ENCODE results near the gene NOXA1. TPM values are rescaled to one million over a fixed set of nuclear protein-coding genes. Genes with fewer than 3 reads are reported as not detected.
"Not testable (repeated sequence)": the region's sequence is repeated elsewhere in the genome, so short reads cannot be mapped to it uniquely, and the experiment has no call there.

The NOXA1 gene
- polyA plus RNA-seq, 6 donors from 2014 or later: 1.3 to 2.3 (median 1.6) TPM; not detected in 1

- H3K4me1 Mint-ChIP-seq: peaks cover 6 to 21% (median 8%) of the 10 kb centered on the region in 3 donors
- no peaks in the 10 kb centered on the region for H3K36me3 Mint-ChIP-seq
- H3K27me3 Mint-ChIP-seq: no peaks in the 10 kb centered on the region
- H3K4me3 Mint-ChIP-seq: peak overlapping the region in 7 of 8 donors; percentile 35 to 79 (median 61)
- H3K9me3 Mint-ChIP-seq: no peaks in the 10 kb centered on the region
- no peak for ATAC-seq (ENCODE audit: low read depth in 2 of 2)
- DNase-seq: no peak
- peak overlapping the region; percentile 53 to 88 (median 80) for H3K27ac Mint-ChIP-seq
These were observed 40.1 kb downstream of the NOXA1 start for GRCh38 chr9:137462986-137463930.

- Mint-ChIP-seq H3K9me3 (no peaks in the 10 kb centered on the region), H3K36me3 (no peaks in the 10 kb centered on the region), H3K4me1 (peaks cover 6 to 21% (median 8%) of the 10 kb centered on the region in 3 donors), H3K27ac (peak overlapping the region in 3 of 6 donors; percentile 26 to 86 (median 67)), H3K27me3 (no peaks in the 10 kb centered on the region), H3K4me3 (no peak overlapping the region)
- DNase-seq (no peak), ATAC-seq (ENCODE audit: low read depth in 2 of 2) (no peak)
These were observed 40.7 kb downstream of the NOXA1 start for GRCh38 chr9:137463931-137464290.

- H3K27ac Mint-ChIP-seq: peak overlapping the region in 2 of 6 donors; percentile 67
- H3K27me3 Mint-ChIP-seq: no peaks in the 10 kb centered on the region
- no peak for DNase-seq
- peaks cover 6 to 21% (median 8%) of the 10 kb centered on the region in 3 donors for H3K4me1 Mint-ChIP-seq
- H3K9me3 Mint-ChIP-seq: no peaks in the 10 kb centered on the region
- no peak for ATAC-seq (ENCODE audit: low read depth in 2 of 2)
- H3K4me3 Mint-ChIP-seq: no peak overlapping the region
- no peaks in the 10 kb centered on the region for H3K36me3 Mint-ChIP-seq
These were observed 41.3 kb downstream of the NOXA1 start for GRCh38 chr9:137464291-137464999.

GRCh38 chr9:137465000-137465719 lies 42.0 kb downstream of the NOXA1 start:
- Mint-ChIP-seq H3K27me3 (no peaks in the 10 kb centered on the region), H3K4me1 (peaks cover 0 to 14% (median 8%) of the 10 kb centered on the region in 3 donors), H3K36me3 (no peaks in the 10 kb centered on the region), H3K9me3 (no peaks in the 10 kb centered on the region), H3K4me3 (no peak overlapping the region), H3K27ac (no peak overlapping the region)
- DNase-seq (no peak), ATAC-seq (ENCODE audit: low read depth in 2 of 2) (no peak)

- no peaks in the 10 kb centered on the region for H3K36me3 Mint-ChIP-seq
- DNase-seq (no peak), ATAC-seq (ENCODE audit: low read depth in 2 of 2) (no peak)
- peaks cover 4 to 18% (median 13%) of the 10 kb centered on the region in 3 donors for H3K4me1 Mint-ChIP-seq
- no peaks in the 10 kb centered on the region for H3K27me3 Mint-ChIP-seq
- H3K27ac Mint-ChIP-seq: peak overlapping the region in 3 of 6 donors; percentile 46 to 74 (median 64)
- H3K9me3 Mint-ChIP-seq: no peaks in the 10 kb centered on the region
- H3K4me3 Mint-ChIP-seq: peak overlapping the region in 3 of 8 donors; percentile 43 to 72 (median 50)
These were observed 42.7 kb downstream of the NOXA1 start for GRCh38 chr9:137465720-137466388.

GRCh38 chr9:137466389-137467085 lies 43.3 kb downstream of the NOXA1 start:
- peaks cover 6 to 16% (median 14%) of the 10 kb centered on the region in 3 donors for H3K4me1 Mint-ChIP-seq
- not testable (repeated sequence) for H3K27me3 Mint-ChIP-seq; DNase-seq; ATAC-seq (ENCODE audit: low read depth in 2 of 2); H3K36me3 Mint-ChIP-seq; H3K9me3 Mint-ChIP-seq
- H3K4me3 Mint-ChIP-seq: peak overlapping the region in 2 of 8 donors; percentile 50 to 72
- peak overlapping the region in 2 of 6 donors; percentile 46 to 74 for H3K27ac Mint-ChIP-seq

GRCh38 chr9:137467161-137467581 lies 44.0 kb downstream of the NOXA1 start:
- H3K27me3 Mint-ChIP-seq: no peaks in the 10 kb centered on the region
- H3K4me3 Mint-ChIP-seq: no peak overlapping the region
- peak overlapping the region in 1 of 6 donors; percentile 79 for H3K27ac Mint-ChIP-seq

GRCh38 chr9:137467896-137468295 lies 44.7 kb downstream of the NOXA1 start:
- no peak overlapping the region for H3K27ac Mint-ChIP-seq
- ATAC-seq (ENCODE audit: low read depth in 2 of 2) (no peak), DNase-seq (no peak)
- H3K36me3 Mint-ChIP-seq: peaks cover 1 to 3% of the 10 kb centered on the region in 2 donors
- no peaks in the 10 kb centered on the region for H3K27me3 Mint-ChIP-seq
- H3K4me1 Mint-ChIP-seq: peaks cover 6 to 14% (median 13%) of the 10 kb centered on the region in 3 donors
- no peak overlapping the region for H3K4me3 Mint-ChIP-seq
- peaks cover 0 to 3% (median 1%) of the 10 kb centered on the region in 7 donors for H3K9me3 Mint-ChIP-seq

More at GRCh38 chr9:137467161-137467581, 44.0 kb downstream of the NOXA1 start:
- Mint-ChIP-seq H3K36me3 (no peaks in the 10 kb centered on the region), H3K9me3 (no peaks in the 10 kb centered on the region), H3K4me1 (peaks cover 6 to 16% (median 14%) of the 10 kb centered on the region in 3 donors)
- ATAC-seq (ENCODE audit: low read depth in 2 of 2) (no peak), DNase-seq (no peak)

GRCh38 chr9:137470785-137471184 lies 47.6 kb downstream of the NOXA1 start:
- Mint-ChIP-seq H3K27me3 (no peaks in the 10 kb centered on the region), H3K9me3 (peaks cover 10 to 24% (median 18%) of the 10 kb centered on the region in 7 donors), H3K36me3 (peaks cover 16 to 24% of the 10 kb centered on the region in 2 donors), H3K4me3 (no peak overlapping the region), H3K4me1 (peaks cover 6 to 13% (median 10%) of the 10 kb centered on the region in 3 donors), H3K27ac (peak overlapping the region in 3 of 6 donors; percentile 4 to 90 (median 28))
- DNase-seq: no peak
- ATAC-seq (ENCODE audit: low read depth in 2 of 2): peak; percentile 21 to 39

- DNase-seq (no peak), ATAC-seq (ENCODE audit: low read depth in 2 of 2) (no peak)
- Mint-ChIP-seq H3K4me1 (peaks cover 5 to 6% (median 6%) of the 10 kb centered on the region in 3 donors), H3K4me3 (peak overlapping the region in 2 of 8 donors; percentile 53 to 68), H3K9me3 (peaks cover 16 to 34% (median 19%) of the 10 kb centered on the region in 7 donors), H3K36me3 (peaks cover 22 to 33% of the 10 kb centered on the region in 2 donors), H3K27me3 (no peaks in the 10 kb centered on the region), H3K27ac (peak overlapping the region in 1 of 6 donors; percentile 90)
These were observed 51.1 kb downstream of the NOXA1 start for GRCh38 chr9:137474271-137474670.

- peaks cover 16 to 34% (median 19%) of the 10 kb centered on the region in 7 donors for H3K9me3 Mint-ChIP-seq
- no peak for DNase-seq
These were observed 52.5 kb downstream of the NOXA1 start for GRCh38 chr9:137475666-137476065.

GRCh38 chr9:137476856-137477255 lies 53.7 kb downstream of the NOXA1 start:
- Mint-ChIP-seq H3K27me3 (no peaks in the 10 kb centered on the region), H3K9me3 (peaks cover 16 to 34% (median 19%) of the 10 kb centered on the region in 7 donors), H3K4me3 (no peak overlapping the region), H3K36me3 (peaks cover 22 to 33% of the 10 kb centered on the region in 2 donors), H3K4me1 (peaks cover 0 to 4% (median 0%) of the 10 kb centered on the region in 3 donors), H3K27ac (no peak overlapping the region)
- no peak for ATAC-seq (ENCODE audit: low read depth in 2 of 2)
- no peak for DNase-seq

More at GRCh38 chr9:137475666-137476065, 52.5 kb downstream of the NOXA1 start:
- Mint-ChIP-seq H3K36me3 (peaks cover 22 to 33% of the 10 kb centered on the region in 2 donors), H3K27ac (no peak overlapping the region), H3K27me3 (no peaks in the 10 kb centered on the region), H3K4me1 (peaks cover 2 to 7% (median 4%) of the 10 kb centered on the region in 3 donors), H3K4me3 (no peak overlapping the region)
- no peak for ATAC-seq (ENCODE audit: low read depth in 2 of 2)

Data from naive B cell (primary cell).